ENCODE results near the gene ARL3.

The ARL3 gene

GRCh38 chr10:102649797-102650654 is 64.2 kb downstream of the ARL3 start:
- no peak for DNase-seq

DNA sequence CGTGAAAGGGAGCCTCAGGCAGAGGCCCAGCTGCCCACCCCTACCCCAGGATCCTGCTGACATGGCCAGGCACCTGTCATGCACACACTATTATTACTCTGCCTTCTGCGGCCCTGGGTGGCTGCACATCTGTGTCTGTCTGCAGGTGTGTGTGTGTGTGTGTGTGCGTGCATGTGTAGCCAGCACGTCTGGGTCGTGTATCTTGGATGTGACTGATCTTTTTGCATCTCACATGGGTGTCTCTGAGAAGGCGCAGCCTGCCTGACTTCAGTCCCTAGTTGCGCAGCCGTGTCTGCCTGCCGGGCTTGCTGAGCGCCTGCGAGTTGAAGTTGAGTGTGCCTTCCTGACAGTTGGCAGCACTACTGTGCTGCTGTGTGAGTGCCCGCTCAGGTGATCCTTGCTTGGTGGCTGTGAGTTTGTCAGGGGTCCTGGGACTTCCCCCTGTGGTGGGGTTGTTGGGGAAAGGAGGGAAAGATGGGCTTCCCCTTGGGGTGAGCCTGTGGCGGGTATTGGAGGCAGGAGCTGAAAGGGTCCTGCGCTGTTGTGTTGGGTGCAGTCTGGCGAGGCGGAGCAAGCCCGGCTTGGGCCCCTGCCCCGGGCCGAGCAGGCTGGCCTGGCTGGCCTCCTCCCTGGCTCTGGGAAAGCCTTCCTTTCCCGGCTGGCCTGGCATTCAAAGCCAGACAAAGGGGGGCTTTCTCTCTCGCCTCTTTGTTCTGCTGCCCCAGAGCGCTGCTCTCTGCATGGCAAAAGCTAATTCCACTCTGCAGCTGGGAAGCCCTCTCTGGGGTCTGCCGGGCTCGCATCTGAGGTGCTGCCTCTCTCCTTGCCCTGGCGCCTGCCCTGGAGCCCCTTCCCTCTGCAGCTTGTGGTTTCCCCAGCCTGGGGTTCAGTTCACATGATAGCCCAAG is 65.1 kb downstream of the ARL3 start:
- DNase-seq: no peak

GRCh38 chr10:102648269-102648888 is 65.8 kb downstream of the ARL3 start:
- DNase-seq: no peak

DNA sequence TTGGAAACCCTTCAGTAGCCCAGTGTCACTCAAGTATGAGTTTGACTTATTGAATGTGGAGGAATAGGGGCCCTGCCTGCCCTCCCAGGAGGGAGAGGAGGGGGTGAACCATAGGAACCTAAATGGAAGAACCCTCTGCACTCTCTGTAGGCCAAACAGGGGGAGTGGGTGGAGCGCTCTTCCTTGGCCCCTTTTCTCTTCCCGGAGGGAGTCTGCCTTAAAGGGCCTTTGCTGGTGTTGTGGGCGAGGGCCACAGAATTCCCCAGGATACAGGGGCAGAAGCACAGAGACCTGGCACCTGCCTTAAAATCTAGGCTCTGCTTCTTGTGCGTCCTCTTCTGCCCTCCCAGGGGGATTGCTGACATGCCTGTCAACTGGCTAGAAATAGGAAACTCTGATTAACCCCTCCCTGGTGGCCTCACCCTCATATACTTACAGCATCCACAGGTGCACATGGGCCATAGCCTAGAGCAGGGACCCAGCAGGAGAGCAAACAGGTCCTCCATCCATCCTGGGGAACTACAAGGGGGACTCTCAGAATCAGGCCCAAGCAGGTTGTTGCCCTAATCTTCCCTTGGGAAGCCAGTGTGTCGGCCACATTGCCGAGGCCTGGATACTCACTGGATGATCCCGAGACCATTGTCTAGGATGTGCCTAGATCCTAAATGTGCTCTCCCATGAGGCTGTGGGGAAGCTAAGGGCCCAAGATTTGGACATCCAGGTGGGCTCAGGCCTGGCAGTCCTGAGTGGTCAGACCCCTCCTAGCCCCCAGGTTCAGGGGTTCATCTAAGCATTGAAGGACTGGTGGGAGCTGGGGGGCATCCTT is 66.5 kb downstream of the ARL3 start:
- no peak for DNase-seq

DNA sequence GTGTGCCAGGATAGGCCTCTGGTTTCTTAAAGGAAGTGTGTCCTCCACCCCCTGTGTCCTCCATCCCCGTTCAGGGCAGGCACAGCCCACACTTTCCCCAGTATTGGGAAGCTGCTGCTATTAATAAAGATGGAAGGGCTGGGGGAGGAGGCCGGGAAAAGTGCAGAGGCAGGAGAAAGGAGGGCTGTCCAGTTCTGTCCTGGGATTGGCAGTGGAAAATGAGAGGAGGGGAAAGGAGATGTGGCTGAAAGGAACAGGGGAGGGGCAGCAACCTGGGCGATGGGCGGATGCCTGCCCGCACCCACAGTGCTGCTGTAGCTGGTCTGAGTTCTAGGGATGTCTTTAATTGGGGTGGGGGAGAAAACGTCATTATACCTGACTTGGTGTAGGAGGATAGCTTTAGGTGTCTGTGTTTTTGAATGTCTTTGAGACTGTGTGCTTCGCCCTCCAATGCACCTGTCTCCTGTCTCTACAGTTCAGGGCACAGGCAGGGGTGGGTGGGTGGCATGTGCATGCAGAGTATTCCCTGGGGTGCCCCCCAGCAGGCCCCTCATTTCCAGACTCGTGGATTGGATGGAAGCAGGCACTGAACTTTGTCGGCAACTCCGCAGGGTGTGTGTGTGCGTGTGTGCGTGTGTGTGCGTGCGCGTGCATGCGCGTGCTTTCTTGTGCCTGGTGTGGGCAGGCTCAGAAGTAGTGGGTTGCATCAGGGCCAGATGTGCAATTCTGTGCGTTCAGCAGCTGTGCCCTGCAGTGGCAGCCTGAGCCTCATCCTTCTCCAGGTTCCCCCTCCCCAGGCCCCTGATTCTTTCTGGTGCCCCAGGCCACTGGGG is 67.4 kb downstream of the ARL3 start:
- no peak for DNase-seq

DNA sequence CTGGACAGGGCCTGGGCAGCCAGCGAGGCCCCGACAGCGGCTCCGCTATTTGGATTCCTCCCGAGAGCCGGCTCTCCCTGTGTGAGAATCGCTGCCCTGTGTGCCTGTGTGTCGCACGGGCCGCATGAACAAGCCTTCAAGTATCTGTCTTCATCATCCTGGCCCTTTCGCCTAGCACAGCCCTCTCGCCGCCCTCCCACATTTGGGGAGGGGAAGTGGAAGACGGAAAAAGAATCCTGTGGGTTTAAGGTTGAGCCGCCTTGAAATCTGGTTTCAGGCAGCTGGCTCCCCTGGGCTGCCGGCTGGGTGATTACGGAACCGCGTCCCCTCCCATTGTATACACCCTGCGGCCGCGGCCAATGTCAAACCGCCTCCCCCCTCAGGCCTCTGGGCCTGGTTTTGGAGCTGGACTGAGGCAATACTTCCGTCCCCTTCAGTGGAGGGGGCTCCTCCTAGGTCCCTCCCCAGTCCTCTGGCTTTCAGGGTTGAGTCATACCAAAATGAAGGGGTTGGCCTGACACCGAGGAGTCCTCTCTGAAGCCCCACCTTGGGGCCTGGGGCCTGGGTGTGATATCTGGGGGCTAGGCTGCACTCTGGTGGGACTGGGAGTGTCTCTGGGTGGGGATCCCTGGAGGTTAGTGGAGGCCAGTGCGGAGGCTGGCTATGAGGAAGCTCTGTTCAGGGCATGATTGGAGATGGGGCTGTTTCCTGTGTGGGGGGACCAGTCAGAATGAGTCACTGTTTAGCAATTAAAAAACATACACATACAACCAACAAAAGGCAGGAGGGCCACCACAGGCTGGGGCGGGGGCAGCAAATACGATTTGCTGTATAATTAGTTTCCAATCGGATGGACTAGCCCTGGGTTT is 68.2 kb downstream of the ARL3 start:
- DNase-seq: peak; percentile 92

DNA sequence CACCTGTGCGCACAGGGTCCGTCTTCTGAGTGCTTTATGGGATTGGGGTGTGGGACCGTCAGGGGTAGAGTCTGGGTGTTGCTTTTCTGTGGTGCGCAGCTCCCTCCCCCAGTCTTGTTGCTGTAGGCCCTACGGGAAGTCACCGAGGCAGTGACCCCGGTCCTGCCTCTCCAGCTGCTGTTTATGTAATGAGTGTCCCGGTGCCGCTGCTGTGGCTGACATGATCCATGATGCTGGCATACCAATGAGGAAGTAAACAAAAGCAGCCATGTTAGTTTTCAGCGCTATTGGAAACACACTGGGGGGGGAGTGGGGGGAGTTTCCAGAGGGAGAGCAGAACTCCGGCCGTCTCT is 68.8 kb downstream of the ARL3 start:
- DNase-seq: peak; percentile 64

DNA sequence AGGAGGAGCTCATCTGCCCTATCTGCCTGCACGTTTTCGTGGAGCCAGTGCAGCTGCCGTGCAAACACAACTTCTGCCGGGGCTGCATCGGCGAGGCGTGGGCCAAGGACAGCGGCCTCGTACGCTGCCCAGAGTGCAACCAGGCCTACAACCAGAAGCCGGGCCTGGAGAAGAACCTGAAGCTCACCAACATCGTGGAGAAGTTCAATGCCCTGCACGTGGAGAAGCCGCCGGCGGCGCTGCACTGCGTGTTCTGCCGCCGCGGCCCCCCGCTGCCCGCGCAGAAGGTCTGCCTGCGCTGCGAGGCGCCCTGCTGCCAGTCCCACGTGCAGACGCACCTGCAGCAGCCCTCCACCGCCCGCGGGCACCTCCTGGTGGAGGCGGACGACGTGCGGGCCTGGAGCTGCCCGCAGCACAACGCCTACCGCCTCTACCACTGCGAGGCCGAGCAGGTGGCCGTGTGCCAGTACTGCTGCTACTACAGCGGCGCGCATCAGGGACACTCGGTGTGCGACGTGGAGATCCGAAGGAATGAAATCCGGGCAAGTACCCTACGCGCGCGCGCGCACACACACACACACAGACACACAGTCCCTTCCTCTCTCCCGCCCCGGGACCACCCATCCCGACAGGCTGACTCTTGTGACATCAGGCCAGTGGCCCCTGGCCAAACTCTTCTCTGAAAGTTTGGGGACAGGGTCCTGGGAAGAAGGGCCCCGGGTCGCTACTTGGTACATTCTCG is 69.4 kb downstream of the ARL3 start:
- peak; percentile 84 for DNase-seq

GRCh38 chr10:102644066-102644645 is 70.0 kb downstream of the ARL3 start, which contains the start of gene TRIM8:
Gene TRIM8, plus strand, starts transcription at chr10:102644479. Its CDS starts 139 bp downstream, at chr10:102644618.
- DNase-seq: peak; percentile 64

DNA sequence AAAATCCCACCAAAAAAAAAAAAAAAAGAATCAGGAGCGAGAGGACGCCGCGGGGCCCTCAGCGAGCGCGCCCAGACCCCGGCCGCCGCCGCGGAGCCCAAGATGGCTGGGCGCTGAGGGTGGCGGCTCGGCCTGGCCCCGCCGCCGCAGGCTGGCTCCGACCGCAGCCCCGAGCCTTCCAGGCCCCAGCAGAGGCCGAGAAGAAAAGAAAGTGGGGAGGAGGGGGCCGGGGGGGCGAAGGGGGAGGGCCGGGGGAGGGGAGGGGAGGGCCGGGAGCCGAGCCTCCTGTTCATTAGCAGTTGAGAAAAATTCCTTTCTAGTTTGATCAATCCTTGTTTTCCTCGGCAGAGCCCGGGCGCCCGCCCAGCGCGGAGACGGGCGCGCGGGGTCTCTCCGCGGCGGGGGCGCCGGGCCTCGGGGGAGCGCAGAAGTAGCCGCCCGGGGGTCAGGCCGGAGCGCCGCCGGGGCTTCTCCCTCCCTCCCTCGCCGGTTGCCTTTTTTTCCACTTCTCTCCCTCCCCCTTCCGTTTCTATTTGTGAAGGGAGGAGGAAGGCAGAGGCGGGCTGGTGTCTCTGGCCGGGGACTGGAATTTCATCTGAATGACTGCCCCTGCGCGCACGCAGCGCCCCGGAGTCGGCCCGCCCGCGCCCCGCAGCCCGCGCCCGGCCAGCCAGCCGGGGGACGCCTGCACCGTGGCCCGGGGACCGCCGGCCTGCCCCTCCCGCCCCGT is 70.7 kb downstream of the ARL3 start:
- peak; percentile 80 for DNase-seq

GRCh38 chr10:102642736-102643335 is 71.4 kb downstream of the ARL3 start:
- peak; percentile 48 for DNase-seq

DNA sequence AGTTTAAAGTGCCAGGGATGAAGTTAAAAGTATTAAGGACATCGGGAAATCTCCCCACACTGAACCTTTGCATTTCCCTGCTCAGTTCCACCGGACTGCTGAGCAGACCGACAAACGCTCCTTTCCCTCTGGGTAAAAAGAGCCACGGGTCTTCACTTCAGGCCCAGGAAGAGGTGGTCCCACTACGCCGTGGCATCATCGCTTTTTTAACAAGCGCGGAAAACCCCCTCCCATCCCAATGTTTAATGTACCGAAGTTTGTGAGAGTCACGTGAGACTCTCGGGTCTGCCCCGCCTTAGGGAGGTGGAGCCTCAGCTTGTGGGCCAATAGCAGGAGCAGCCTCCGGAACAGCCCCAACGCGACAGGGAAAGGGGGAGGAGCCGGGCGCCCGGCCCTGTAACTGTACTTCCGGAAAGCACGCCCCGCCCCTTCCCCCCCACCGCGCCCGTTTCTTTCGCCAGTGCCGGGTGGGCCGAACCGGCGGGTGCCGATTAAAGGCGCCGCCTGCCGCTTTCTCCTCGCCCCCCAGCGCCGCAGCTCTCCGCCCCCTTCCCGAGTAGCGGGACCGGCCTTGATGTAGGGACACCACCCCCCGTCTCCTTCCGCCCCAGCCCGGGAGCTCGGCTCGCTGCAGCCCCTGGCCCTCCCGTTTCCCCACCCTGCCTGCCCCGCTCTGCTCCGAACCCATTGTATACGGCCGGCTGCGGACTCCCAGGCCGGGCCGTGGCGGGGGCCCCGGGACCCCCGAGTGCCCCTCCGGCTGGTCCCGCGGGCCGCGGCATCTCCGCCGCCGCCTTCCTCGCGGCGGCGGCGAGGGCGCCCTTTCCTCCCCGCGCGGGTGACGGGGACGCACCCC is 72.1 kb downstream of the ARL3 start:
- DNase-seq: peak; percentile 97

- no peak for DNase-seq
These were observed 72.8 kb downstream of the ARL3 start for GRCh38 chr10:102641402-102641801.

- DNase-seq: peak; percentile 25
These were observed 74.7 kb downstream of the ARL3 start for GRCh38 chr10:102639537-102639936.

DNA sequence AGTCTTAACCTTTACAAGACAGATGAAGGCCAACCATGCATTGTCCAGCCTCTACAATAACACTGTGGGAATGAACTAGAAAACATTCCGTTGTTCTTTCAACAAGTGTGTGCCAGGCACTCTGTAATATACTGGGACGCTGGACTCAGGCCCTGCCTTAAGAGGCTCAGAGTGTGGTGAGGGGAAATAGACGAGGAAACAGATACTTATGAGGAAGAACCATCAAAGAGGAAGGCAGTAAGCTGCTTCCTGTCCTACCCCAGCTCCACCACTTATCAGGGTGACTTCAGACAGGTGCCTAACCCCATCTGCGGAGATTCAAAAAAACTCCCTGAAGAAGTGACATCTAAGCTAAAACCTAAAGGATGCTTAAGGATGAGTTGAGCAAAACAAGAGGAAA is 78.8 kb downstream of the ARL3 start:
- DNase-seq: no peak

- DNase-seq: no peak
These were observed 79.5 kb downstream of the ARL3 start for GRCh38 chr10:102634686-102635085.

DNA sequence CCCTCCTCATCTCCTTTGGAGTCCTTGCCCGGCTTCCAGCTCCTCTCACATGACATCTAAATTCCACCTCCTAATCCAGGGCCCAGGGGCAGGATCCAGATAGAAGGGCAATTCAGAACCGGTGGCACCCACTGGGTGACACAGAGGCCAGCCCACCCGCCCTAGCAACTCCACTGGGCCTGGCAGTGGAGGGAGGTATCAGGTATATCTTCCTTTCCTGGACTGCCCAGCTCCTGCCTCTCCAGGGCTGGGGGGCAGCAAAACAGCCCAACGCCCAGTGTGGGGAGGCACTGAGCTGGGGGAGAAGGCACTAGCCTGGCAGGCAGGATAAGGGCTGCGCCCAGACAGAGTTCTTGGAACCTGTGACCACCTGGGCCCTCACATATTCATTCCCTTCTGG is 80.3 kb downstream of the ARL3 start:
- DNase-seq: peak; percentile 45

All from hematopoietic multipotent progenitor cell treated with erythropoietin and hydrocortisone succinate and interleukin-3 and kit ligand, for 8 days (in vitro differentiated cells).